H1 (cell line): ENCODE data around the gene TLNRD1. TPM values are rescaled to one million over a fixed set of nuclear protein-coding genes. Genes with fewer than 3 reads are reported as not detected.

Experiments
- ASH2L ChIP-seq: fragments of 200-600, 300-600 bp; sonication (generic); IDR thresholded peaks from one replicate; pipeline ENCODE4 v1.7.1; 2017; ENCODE audit warnings: low read length
- ATF2 ChIP-seq: IDR thresholded peaks from 2 replicates; pipeline ENCODE4 v1.6.1; 2012; ENCODE audit warnings: low read length, inconsistent platforms
- BACH1 ChIP-seq: IDR thresholded peaks from 2 replicates; pipeline ENCODE4 v1.6.1; 2012; ENCODE audit warnings: low read length, improper control_type of control experiment
- BCL11A ChIP-seq, 2 experiments: IDR thresholded peaks; one replicate each; pipeline ENCODE4 v1.6.1; 2011; ENCODE audit warnings: low read depth in 2 of 2, low read length in 2 of 2, mild to moderate bottlenecking in 2 of 2
- CHD1 ChIP-seq: IDR thresholded peaks from 2 replicates; pipeline ENCODE4 v1.6.1; 2012; ENCODE audit warnings: low read depth, low read length, improper control_type of control experiment
- CTCF ChIP-seq, 3 experiments: IDR thresholded peaks; 1 replicate in 2 of 3; 2 replicates in 1 of 3; pipeline versions ENCODE4 v1.5.1 to v1.6.1; 2011; ENCODE audit warnings: low read length in 3 of 3, mild to moderate bottlenecking in 3 of 3, inconsistent platforms in 2 of 3, low read depth in 1 of 3, moderate library complexity in 1 of 3; ENCODE audit not compliant: insufficient read depth in 1 of 3; ENCODE audit errors: control extremely low read depth in 1 of 3
- EGR1 ChIP-seq: IDR thresholded peaks from 2 replicates; pipeline ENCODE4 v1.6.1; 2011; ENCODE audit warnings: low read depth, low read length, borderline replicate concordance
- GABPA ChIP-seq: IDR thresholded peaks from 2 replicates; pipeline ENCODE4 v1.6.1; 2011; ENCODE audit warnings: mild to moderate bottlenecking, low read length, moderate library complexity, borderline replicate concordance; ENCODE audit not compliant: insufficient read depth
- JUND ChIP-seq: IDR thresholded peaks from 2 replicates; pipeline ENCODE4 v1.6.1; 2011; ENCODE audit warnings: mild to moderate bottlenecking, improper control_type of control experiment, low read length
- KDM1A ChIP-seq: fragments of 200-600, 300-600 bp; sonication (generic); IDR thresholded peaks from 2 replicates; pipeline ENCODE4 v1.7.1; 2016; ENCODE audit warnings: mild to moderate bottlenecking, low read length, borderline replicate concordance
- NRF1 ChIP-seq: IDR thresholded peaks from 2 replicates; pipeline ENCODE4 v1.6.1; 2011; ENCODE audit warnings: mild to moderate bottlenecking, low read depth, low read length, improper control_type of control experiment
- POLR2A ChIP-seq, 2 experiments: IDR thresholded peaks; 1 replicate in 1 of 2; 2 replicates in 1 of 2; pipeline ENCODE4 v1.6.1; 2011; ENCODE audit warnings: low read depth in 2 of 2, low read length in 2 of 2, mild to moderate bottlenecking in 2 of 2; ENCODE audit errors: control extremely low read depth in 1 of 2
- POLR2AphosphoS5 ChIP-seq: IDR thresholded peaks from 2 replicates; pipeline ENCODE4 v1.6.1; 2011; ENCODE audit warnings: low read depth, low read length
- RFX5 ChIP-seq: IDR thresholded peaks from 2 replicates; pipeline ENCODE4 v1.6.1; 2011; ENCODE audit warnings: low read depth, low read length, improper control_type of control experiment, borderline replicate concordance
- RNF2 ChIP-seq: fragments of 200-900, 300-1000 bp; sonication (generic); IDR thresholded peaks from 2 replicates; pipeline ENCODE4 v1.7.1; 2016; ENCODE audit warnings: borderline replicate concordance, low read depth, mild to moderate bottlenecking, antibody characterized with exemption, low read length; ENCODE audit not compliant: poor library complexity, severe bottlenecking; ENCODE audit errors: missing control alignments
- RXRA ChIP-seq: IDR thresholded peaks from 2 replicates; pipeline ENCODE4 v1.6.1; 2011; ENCODE audit warnings: low read depth, mild to moderate bottlenecking, low read length, moderate library complexity; ENCODE audit not compliant: insufficient read depth
- SAP30 ChIP-seq: fragments of 300-600 bp; sonication (generic); IDR thresholded peaks from 2 replicates; pipeline ENCODE4 v1.7.1; 2012; ENCODE audit warnings: low read length, moderate library complexity, mild to moderate bottlenecking, inconsistent platforms; ENCODE audit not compliant: insufficient read depth, insufficient replicate concordance
- SIRT6 ChIP-seq: IDR thresholded peaks from one replicate; pipeline ENCODE4 v1.7.1; 2012; ENCODE audit warnings: low read length, inconsistent platforms
- TAF7 ChIP-seq: optimal IDR thresholded peaks from 2 replicates; pipeline ENCODE3; 2011; ENCODE audit warnings: low read depth, mild to moderate bottlenecking, inconsistent platforms, low read length, moderate library complexity, borderline replicate concordance
- TCF12 ChIP-seq: IDR thresholded peaks from 2 replicates; pipeline ENCODE4 v1.6.1; 2011; ENCODE audit warnings: low read depth, mild to moderate bottlenecking, low read length
- TEAD4 ChIP-seq: IDR thresholded peaks from 2 replicates; pipeline ENCODE4 v1.6.1; 2012; ENCODE audit warnings: low read depth, low read length, inconsistent platforms, mixed read lengths
- ZNF274 ChIP-seq: IDR thresholded peaks from 2 replicates; pipeline ENCODE4 v1.7.0; 2012; ENCODE audit warnings: low read length, borderline replicate concordance; ENCODE audit errors: extremely low read depth
- polyA plus RNA-seq, 7 experiments: library from polyadenylated mRNA; depleted of rRNA in 3 of 7; stranded (reverse) in 5 of 7; unstranded in 2 of 7; fragments of >200 nt in 5 of 7; fragments of 200-250 nt in 2 of 7; gene quantifications; 1 replicate in 5 of 7; 2 replicates in 1 of 7; 4 replicates in 1 of 7; pipeline versions ENCODE4 v1.2.1 to v1.2.3, GENCODE V29; 2011 to 2013; ENCODE audit warnings: missing spikeins in 2 of 7, mixed read lengths in 2 of 7
- total RNA-seq: library from RNA; stranded (reverse); fragmentation: NEBNext Ultra II Directional; extraction: Animal tissue kit (Norgen Biotek cat#: 25700); gene quantifications from 2 replicates; pipeline ENCODE4 v1.2.1, GENCODE V29; 2021

The TLNRD1 gene
- total and polyA plus RNA-seq, 2 of the 8 experiments (the other 6 are each of a cell fraction or from before 2014, with no cell fraction given): 12.2 to 20.5 TPM

- no peak for TF ChIP-seq TCF12
- no peak for TF ChIP-seq ATF2
- TF ChIP-seq JUND: no peak
- no peak for TF ChIP-seq TEAD4
- no peak for TF ChIP-seq RXRA
- TF ChIP-seq POLR2A (IDR thresholded peaks at IDR 0.05; ENCODE audit: control extremely low read depth in 1 of 2, low read depth in 2 of 2, low read length in 2 of 2): peak; percentile 81 to 88
- TF ChIP-seq TAF7: peak; percentile 1
- no peak for TF ChIP-seq EGR1
- TF ChIP-seq NRF1: no peak
- TF ChIP-seq ASH2L: peak; percentile 70
- 0 out of 2 replicates have a peak, but pooled peaks have one; percentile 4 for TF ChIP-seq GABPA
- no peak for TF ChIP-seq CTCF (IDR thresholded peaks at IDR 0.05; ENCODE audit: control extremely low read depth in 1 of 3, insufficient read depth in 1 of 3, low read depth in 1 of 3, low read length in 3 of 3)
- TF ChIP-seq ZNF274: no peak
- TF ChIP-seq SIRT6: no peak
- TF ChIP-seq POLR2AphosphoS5: peak; percentile 69; the same call in 1 of the 2 replicates
- TF ChIP-seq SAP30: no peak
- no peak for TF ChIP-seq BCL11A (IDR thresholded peaks at IDR 0.05; ENCODE audit: low read depth in 2 of 2, low read length in 2 of 2)
- TF ChIP-seq RNF2: no peak
- TF ChIP-seq KDM1A: no peak
- TF ChIP-seq CHD1: no peak
- TF ChIP-seq BACH1: no peak
- TF ChIP-seq RFX5: no peak
Measured at GRCh38 chr15:81000624-81001151, at the start of gene TLNRD1 (continued).
